ENCODE results near the gene CKB.

The CKB gene

DNA sequence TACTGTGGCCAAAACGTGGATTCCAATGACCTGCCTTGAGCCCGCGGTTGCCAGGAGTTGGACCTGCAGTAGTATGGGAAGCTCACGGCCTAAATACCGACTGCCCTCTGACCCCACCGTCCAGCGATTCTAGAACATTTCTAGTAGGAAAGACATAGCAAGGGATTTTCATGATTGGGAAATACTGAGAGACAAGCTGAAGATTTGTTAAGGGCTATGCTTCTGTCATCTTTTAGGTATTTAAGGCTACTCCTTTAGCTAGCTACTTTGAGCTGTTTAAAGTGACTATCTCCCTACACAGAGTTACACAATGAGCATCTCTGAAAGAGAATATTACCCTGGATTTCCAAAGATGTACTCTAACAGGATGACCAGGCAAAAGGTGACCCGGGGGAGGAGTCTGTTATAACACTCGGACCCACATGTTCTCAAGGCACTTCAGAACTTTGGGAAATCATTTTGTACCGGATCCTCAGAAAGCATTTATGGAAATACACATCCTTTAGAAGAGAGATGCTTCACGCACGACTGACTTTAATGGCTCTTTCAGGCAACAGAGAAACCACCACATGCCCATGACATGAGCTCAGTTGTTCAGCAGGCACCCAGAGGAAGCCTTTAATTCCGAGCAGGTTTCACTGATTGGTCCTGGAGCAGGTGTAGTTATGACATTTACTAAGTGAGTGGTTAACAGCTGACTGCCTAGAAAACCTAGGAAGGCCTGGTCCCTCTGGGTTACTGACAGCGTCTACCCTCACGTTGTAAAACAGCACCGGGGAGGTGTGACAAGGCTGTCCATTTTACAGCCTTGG is 35.6 kb upstream of the CKB start:
- DNase-seq (ENCODE audit: extremely low read depth, insufficient read length), result no peak
- H3K4me3 ChIP-seq (replicated peaks; ENCODE audit: low read depth, low read length), result no peak overlapping the region
- H3K36me3 ChIP-seq (ENCODE audit: control insufficient read depth, insufficient read depth, low read length), result peaks cover 10% of the 10 kb centered on the region
- TF ChIP-seq, protein P1, sequence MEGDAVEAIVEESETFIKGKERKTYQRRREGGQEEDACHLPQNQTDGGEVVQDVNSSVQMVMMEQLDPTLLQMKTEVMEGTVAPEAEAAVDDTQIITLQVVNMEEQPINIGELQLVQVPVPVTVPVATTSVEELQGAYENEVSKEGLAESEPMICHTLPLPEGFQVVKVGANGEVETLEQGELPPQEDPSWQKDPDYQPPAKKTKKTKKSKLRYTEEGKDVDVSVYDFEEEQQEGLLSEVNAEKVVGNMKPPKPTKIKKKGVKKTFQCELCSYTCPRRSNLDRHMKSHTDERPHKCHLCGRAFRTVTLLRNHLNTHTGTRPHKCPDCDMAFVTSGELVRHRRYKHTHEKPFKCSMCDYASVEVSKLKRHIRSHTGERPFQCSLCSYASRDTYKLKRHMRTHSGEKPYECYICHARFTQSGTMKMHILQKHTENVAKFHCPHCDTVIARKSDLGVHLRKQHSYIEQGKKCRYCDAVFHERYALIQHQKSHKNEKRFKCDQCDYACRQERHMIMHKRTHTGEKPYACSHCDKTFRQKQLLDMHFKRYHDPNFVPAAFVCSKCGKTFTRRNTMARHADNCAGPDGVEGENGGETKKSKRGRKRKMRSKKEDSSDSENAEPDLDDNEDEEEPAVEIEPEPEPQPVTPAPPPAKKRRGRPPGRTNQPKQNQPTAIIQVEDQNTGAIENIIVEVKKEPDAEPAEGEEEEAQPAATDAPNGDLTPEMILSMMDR (IDR thresholded peaks at IDR 0.05; ENCODE audit: insufficient read depth, low read length, poor library complexity, severe bottlenecking), result no peak
- H3K27me3 ChIP-seq (replicated peaks; ENCODE audit: control insufficient read depth, insufficient read depth, low read length), result no peaks in the 10 kb centered on the region

DNA sequence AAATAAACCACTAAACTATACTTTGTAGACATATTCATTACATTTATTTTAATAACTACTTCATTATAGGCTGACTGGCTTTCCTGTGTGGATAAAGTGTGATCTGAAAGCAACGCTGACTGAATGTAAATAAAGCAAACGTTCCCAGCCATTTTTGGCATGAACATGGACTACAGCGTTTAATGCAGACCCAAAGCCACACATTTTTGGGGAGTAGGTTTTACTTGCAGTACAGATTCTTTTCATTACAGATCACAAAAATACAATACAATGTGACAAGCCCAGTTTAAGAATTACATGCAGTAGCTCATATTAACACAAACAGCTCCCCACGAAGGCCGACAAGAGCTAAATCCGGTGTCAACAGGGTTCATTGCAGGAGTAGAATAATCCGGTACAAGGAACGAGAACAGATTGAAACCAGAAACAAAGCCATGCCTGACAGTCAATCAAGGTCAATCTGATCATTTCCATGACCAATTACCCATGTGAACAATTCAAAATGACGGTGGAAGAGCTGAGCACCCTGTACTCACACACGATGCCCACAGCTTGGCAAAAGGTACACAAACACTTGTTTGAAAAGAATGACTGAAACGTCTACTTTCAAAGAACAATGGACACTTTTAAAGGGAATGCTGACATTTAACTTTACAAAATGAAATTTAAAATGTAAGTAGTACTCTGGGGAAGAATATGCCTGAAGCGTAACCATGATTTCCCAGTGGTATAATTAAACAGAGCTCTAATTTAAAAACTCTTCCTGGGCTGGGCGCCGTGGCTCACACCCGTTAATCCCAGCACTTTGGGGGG is 34.5 kb upstream of the CKB start:
- Histone ChIP-seq H3K4me3 (replicated peaks; ENCODE audit: low read depth, low read length) (no peak overlapping the region), H3K36me3 (ENCODE audit: control insufficient read depth, insufficient read depth, low read length) (peaks cover 10% of the 10 kb centered on the region), H3K27me3 (replicated peaks; ENCODE audit: control insufficient read depth, insufficient read depth, low read length) (no peaks in the 10 kb centered on the region)
- TF ChIP-seq, protein P1 (IDR thresholded peaks at IDR 0.05; ENCODE audit: insufficient read depth, low read length, poor library complexity, severe bottlenecking), result no peak
- no peak for DNase-seq (ENCODE audit: extremely low read depth, insufficient read length)

DNA sequence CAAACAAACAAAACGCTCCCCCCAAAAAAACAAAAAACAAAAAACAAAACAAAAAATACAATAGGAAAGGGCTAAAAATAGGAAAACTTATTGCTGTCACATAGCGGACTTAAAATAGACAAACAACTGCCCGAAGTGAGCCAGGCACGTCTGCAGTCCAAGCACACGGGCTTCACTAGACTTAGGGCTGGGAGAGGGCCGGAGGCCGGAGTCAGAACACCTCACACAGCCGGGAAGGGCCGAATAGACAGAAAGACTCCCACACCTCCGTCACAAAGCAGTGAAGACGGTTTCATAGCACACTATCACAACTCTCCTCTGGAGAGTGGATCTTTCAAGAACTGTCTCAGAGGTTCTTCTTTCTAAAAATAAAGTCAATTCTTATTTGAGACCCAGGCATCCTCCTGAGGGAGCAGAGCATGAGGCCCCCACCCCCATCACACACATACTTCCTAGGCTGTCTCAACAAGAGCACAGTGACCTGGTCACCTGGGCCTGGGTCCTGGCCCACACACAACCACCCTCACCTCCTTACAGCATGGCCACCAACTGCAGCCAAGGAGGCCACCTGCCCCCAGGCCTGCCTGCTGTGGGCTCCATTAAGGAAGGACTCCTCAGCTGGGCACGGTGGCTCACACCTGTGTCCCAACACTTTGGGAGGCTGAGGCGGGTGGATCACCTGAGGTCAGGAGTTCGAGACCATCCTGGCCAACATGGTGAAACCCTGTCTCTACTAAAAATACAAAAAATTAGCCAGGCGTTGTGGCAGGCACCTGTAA is 33.1 kb upstream of the CKB start:
- peaks cover 10% of the 10 kb centered on the region for H3K36me3 ChIP-seq (ENCODE audit: control insufficient read depth, insufficient read depth, low read length)
- H3K4me3 ChIP-seq (replicated peaks; ENCODE audit: low read depth, low read length), result no peak overlapping the region
- no peaks in the 10 kb centered on the region for H3K27me3 ChIP-seq (replicated peaks; ENCODE audit: control insufficient read depth, insufficient read depth, low read length)
- DNase-seq (ENCODE audit: extremely low read depth, insufficient read length), result no peak
- TF ChIP-seq, protein P1 (IDR thresholded peaks at IDR 0.05; ENCODE audit: insufficient read depth, low read length, poor library complexity, severe bottlenecking), result no peak

DNA sequence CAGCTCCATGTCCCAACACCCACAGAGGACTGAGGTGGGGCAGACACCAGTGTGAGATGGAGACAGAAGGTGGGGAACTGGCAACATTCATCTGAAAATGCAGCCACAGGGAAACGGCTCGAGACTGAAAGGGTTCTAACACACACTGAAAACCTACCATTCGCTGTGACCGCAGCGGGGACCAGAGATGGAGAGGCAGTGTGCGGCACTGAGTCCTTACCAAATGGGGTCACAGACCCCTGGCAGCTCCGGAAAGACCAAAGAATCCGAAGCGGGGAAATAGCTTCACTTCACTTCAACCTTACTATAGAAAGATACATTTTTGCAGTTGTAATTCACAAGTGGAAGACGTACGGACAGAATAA is 30.2 kb upstream of the CKB start:
- DNase-seq (ENCODE audit: extremely low read depth, insufficient read length), result no peak
- Histone ChIP-seq H3K4me3 (replicated peaks; ENCODE audit: low read depth, low read length) (no peak overlapping the region), H3K27me3 (replicated peaks; ENCODE audit: control insufficient read depth, insufficient read depth, low read length) (no peaks in the 10 kb centered on the region), H3K36me3 (ENCODE audit: control insufficient read depth, insufficient read depth, low read length) (no peaks in the 10 kb centered on the region)
- TF ChIP-seq, protein P1 (IDR thresholded peaks at IDR 0.05; ENCODE audit: insufficient read depth, low read length, poor library complexity, severe bottlenecking), result no peak

DNA sequence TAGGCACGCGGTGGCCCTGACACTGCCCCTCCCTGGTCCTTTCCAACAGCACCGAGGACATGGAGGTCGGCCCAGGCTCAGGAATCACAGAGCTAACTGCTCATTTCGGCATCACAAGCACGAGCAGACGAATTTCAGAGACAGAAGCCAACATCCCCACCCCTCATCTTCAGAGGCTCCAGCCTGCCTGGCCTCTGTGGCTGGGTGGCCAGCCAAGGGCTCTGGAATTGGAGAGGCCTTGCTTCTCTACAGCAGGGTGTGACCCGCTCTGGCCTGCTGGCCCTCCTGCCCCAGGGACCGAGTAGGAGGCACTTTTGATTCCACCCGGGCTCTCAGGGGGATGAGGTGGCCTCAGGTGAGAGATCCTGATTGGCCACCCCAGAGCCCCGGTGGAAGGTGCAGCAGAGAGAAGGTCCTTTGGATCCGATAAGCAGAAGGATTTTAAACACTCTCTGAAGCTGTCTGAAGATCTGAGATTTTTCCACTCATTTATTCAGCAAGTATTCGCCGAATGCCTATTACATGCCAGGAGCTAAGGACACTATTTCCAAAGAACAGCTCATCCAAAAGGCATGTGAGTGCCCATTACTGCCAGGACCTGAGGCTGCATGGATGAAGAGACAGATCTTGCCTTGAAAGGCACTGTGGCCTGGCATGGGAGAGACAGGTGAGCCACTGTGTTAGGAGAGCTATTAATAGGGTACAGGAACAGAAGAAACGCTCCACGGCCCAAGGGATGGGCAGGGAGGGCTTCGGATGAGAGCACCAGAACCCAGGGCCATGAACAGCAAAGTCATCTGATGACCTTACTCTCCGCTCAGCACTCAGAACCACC is 29.6 kb upstream of the CKB start:
- DNase-seq (ENCODE audit: extremely low read depth, insufficient read length), result no peak
- TF ChIP-seq, protein P1 (IDR thresholded peaks at IDR 0.05; ENCODE audit: insufficient read depth, low read length, poor library complexity, severe bottlenecking), result no peak
- no peaks in the 10 kb centered on the region for H3K27me3 ChIP-seq (replicated peaks; ENCODE audit: control insufficient read depth, insufficient read depth, low read length)
- H3K4me3 ChIP-seq (replicated peaks; ENCODE audit: low read depth, low read length), result no peak overlapping the region
- no peaks in the 10 kb centered on the region for H3K36me3 ChIP-seq (ENCODE audit: control insufficient read depth, insufficient read depth, low read length)

Data from GM06990 (cell line).